ENCODE results near the gene ANXA6. TPM values are rescaled to one million over a fixed set of nuclear protein-coding genes. Genes with fewer than 3 reads are reported as not detected.
A peak's percentile ranks its signal among the peaks of the same experiment; 100 is the strongest.
"Not testable (repeated sequence)": the region's sequence is repeated elsewhere in the genome, so short reads cannot be mapped to it uniquely, and the experiment has no call there.

ANXA6 gene
- total RNA-seq, 1 experiment from 2014 or later, result 277 TPM

DNA sequence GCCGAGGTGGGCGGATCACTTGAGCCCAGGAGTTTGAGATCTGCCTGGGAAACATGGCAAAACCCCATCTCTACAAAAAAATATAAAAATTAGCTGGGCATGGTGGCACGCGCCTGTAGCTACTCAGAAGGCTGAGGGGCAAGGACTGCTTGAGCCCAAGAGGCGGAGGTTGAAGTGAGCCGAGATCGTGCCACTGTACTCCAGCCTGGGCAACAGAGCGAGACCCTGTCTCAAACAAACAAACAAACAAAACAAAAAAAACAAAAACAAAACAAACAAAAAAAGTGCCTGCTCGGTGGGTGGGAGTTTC lies 39.7 kb upstream of the ANXA6 start:
- Histone ChIP-seq H3K4me1 (ENCODE audit: low read length) (peaks cover 43% of the 10 kb centered on the region), H3K36me3 (ENCODE audit: insufficient read depth, low read length) (peaks cover 75% of the 10 kb centered on the region), H3K9ac (ENCODE audit: low read length) (peak overlapping the region; percentile 64), H3K27ac (ENCODE audit: low read length) (peak overlapping the region; percentile 98), H3K4me3 (ENCODE audit: low read length) (peak overlapping the region; percentile 35; the same call in 1 of the 2 replicates), H3K79me2 (ENCODE audit: low read length) (peaks cover 20% of the 10 kb centered on the region), H3K4me2 (ENCODE audit: low read depth, low read length, poor library complexity, severe bottlenecking) (peak overlapping the region; percentile 58)
- not testable (repeated sequence) for H3K9me2 ChIP-seq (replicated peaks; ENCODE audit: insufficient read depth, low read length); H2AFZ ChIP-seq (ENCODE audit: low read length); H4K20me1 ChIP-seq (ENCODE audit: insufficient read depth, low read depth, low read length); H3K9me3 ChIP-seq (ENCODE audit: low read length); H3K27me3 ChIP-seq (ENCODE audit: low read length); DNase-seq

DNA sequence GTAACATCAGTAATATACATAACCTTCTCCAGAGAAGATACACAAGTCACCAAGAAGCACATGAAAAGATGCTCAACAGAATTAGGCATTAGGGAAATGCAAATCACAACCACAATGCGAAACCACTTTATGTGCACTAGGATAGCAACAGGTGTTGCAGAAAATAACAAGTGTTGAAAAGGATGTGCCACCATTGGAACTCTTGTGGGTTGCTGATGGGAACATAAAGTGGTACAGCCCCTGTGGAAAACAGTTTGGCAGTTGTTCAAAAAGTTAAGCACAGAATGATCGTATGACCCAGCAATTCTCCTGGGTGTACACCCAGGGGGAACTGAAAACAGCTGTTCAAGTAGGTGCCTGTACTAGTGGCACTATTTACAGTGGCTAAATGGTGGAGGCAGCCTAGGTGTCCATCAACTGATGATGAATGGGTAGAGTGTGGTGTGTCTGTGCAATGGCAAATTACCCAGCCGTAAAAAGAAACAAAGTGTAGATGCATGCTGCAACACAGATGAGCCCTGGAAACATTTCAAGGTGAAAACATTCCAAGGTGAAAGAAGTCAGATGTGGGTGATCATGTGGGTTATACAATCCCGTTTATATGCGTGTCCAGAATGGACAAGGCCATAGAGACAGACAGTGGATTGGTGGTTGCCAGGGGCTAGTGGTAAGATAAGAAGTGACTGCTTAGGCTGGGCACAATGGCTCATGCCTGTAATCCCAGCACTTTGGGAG lies 39.1 kb upstream of the ANXA6 start:
- Histone ChIP-seq H3K9me3 (ENCODE audit: low read length) (peaks cover 9% of the 10 kb centered on the region), H3K4me2 (ENCODE audit: low read depth, low read length, poor library complexity, severe bottlenecking) (peak overlapping the region; percentile 58), H3K9ac (ENCODE audit: low read length) (peak overlapping the region; percentile 64), H3K36me3 (ENCODE audit: insufficient read depth, low read length) (peaks cover 79% of the 10 kb centered on the region), H3K79me2 (ENCODE audit: low read length) (peaks cover 21% of the 10 kb centered on the region), H3K4me1 (ENCODE audit: low read length) (peaks cover 43% of the 10 kb centered on the region), H3K4me3 (ENCODE audit: low read length) (peak overlapping the region; percentile 35; the same call in 1 of the 2 replicates), H4K20me1 (ENCODE audit: insufficient read depth, low read depth, low read length) (no peaks in the 10 kb centered on the region), H2AFZ (ENCODE audit: low read length) (no peak overlapping the region), H3K27me3 (ENCODE audit: low read length) (no peaks in the 10 kb centered on the region), H3K27ac (ENCODE audit: low read length) (peak overlapping the region; percentile 98), H3K9me2 (replicated peaks; ENCODE audit: insufficient read depth, low read length) (no peaks in the 10 kb centered on the region)
- DNase-seq, result peak; percentile 94

DNA sequence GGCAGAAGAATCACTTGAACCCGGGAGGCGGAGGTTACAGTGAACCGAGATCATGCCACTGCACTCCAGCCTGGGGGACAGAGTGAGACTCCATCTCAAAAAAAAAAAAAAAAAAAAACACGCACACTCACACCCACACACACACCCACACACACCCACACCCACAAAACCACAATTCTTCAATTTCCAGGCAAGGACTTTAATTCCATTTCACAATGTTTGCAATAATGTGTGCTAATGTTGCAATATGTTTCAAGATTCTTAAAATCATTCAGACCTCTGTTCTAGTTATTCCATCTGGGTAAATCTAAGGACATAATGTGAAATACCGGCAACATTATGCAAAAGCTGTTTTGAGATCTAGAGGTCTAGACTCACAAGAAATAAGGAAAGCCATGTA lies 38.0 kb upstream of the ANXA6 start:
- no peak overlapping the region for H2AFZ ChIP-seq (ENCODE audit: low read length)
- no peak overlapping the region for H3K9ac ChIP-seq (ENCODE audit: low read length)
- H4K20me1 ChIP-seq (ENCODE audit: insufficient read depth, low read depth, low read length), result no peaks in the 10 kb centered on the region
- peaks cover 82% of the 10 kb centered on the region for H3K36me3 ChIP-seq (ENCODE audit: insufficient read depth, low read length)
- no peak overlapping the region for H3K4me2 ChIP-seq (ENCODE audit: low read depth, low read length, poor library complexity, severe bottlenecking)
- peak; percentile 47 for DNase-seq
- H3K27ac ChIP-seq (ENCODE audit: low read length), result peak overlapping the region; percentile 98
- peaks cover 18% of the 10 kb centered on the region for H3K9me3 ChIP-seq (ENCODE audit: low read length)
- no peak overlapping the region for H3K4me3 ChIP-seq (ENCODE audit: low read length)
- peaks cover 31% of the 10 kb centered on the region for H3K79me2 ChIP-seq (ENCODE audit: low read length)
- H3K9me2 ChIP-seq (replicated peaks; ENCODE audit: insufficient read depth, low read length), result no peaks in the 10 kb centered on the region
- no peaks in the 10 kb centered on the region for H3K27me3 ChIP-seq (ENCODE audit: low read length)
- peaks cover 43% of the 10 kb centered on the region for H3K4me1 ChIP-seq (ENCODE audit: low read length)

DNA sequence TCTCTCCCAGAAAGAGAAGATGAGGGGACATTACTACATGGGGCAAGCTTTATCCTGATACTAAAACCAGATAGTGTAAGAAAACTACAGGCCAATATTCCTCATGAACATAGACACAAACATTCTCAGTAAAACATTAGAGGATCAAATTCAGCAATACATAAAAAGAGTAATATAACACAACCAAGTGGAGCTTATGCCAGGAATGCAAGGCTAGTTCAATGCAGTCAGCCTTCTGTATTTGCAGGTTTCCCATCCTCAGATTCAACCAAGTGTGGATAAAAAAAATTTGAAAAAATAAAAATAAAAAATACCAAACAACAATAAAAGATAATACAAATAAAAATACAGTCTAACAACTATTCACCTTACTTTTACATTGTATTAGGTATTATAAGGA lies 35.0 kb upstream of the ANXA6 start:
- no peaks in the 10 kb centered on the region for H4K20me1 ChIP-seq (ENCODE audit: insufficient read depth, low read depth, low read length)
- H3K9ac ChIP-seq (ENCODE audit: low read length), result no peak overlapping the region
- peaks cover 21% of the 10 kb centered on the region for H3K4me1 ChIP-seq (ENCODE audit: low read length)
- no peak overlapping the region for H3K27ac ChIP-seq (ENCODE audit: low read length)
- peak; percentile 49 for DNase-seq
- no peaks in the 10 kb centered on the region for H3K9me2 ChIP-seq (replicated peaks; ENCODE audit: insufficient read depth, low read length)
- peaks cover 51% of the 10 kb centered on the region for H3K79me2 ChIP-seq (ENCODE audit: low read length)
- H3K36me3 ChIP-seq (ENCODE audit: insufficient read depth, low read length), result peaks cover 87% of the 10 kb centered on the region
- peaks cover 26% of the 10 kb centered on the region for H3K9me3 ChIP-seq (ENCODE audit: low read length)
- H3K4me3 ChIP-seq (ENCODE audit: low read length), result no peak overlapping the region
- no peak overlapping the region for H2AFZ ChIP-seq (ENCODE audit: low read length)
- no peaks in the 10 kb centered on the region for H3K27me3 ChIP-seq (ENCODE audit: low read length)
- H3K4me2 ChIP-seq (ENCODE audit: low read depth, low read length, poor library complexity, severe bottlenecking), result no peak overlapping the region

DNA sequence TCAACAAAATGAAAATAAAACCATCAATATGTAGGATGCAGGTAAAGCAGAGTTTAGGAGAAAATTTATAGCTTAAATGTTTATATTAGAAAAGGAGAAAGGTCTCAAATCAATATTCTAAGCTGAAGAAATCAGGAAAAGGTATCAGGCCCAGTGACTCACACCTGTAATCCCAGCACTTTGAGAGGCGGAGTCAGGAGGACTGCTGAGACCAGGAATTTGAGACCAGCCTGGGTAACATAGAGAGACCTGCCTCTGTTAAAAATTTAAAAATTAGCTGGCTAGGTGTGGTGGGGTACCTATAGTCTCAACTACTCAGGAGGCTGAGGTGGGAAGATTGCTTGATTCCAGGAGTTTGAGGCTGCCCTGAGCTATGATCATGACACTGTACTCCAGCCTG lies 34.1 kb upstream of the ANXA6 start:
- Histone ChIP-seq H3K9me3 (ENCODE audit: low read length) (peaks cover 26% of the 10 kb centered on the region), H3K36me3 (ENCODE audit: insufficient read depth, low read length) (peaks cover 89% of the 10 kb centered on the region), H3K4me1 (ENCODE audit: low read length) (peaks cover 15% of the 10 kb centered on the region), H2AFZ (ENCODE audit: low read length) (no peak overlapping the region), H4K20me1 (ENCODE audit: insufficient read depth, low read depth, low read length) (no peaks in the 10 kb centered on the region), H3K27ac (ENCODE audit: low read length) (peak overlapping the region; percentile 28; the same call in 1 of the 2 replicates), H3K27me3 (ENCODE audit: low read length) (no peaks in the 10 kb centered on the region), H3K79me2 (ENCODE audit: low read length) (peaks cover 55% of the 10 kb centered on the region), H3K9me2 (replicated peaks; ENCODE audit: insufficient read depth, low read length) (no peaks in the 10 kb centered on the region), H3K4me3 (ENCODE audit: low read length) (no peak overlapping the region), H3K4me2 (ENCODE audit: low read depth, low read length, poor library complexity, severe bottlenecking) (no peak overlapping the region), H3K9ac (ENCODE audit: low read length) (no peak overlapping the region)
- no peak for DNase-seq

DNA sequence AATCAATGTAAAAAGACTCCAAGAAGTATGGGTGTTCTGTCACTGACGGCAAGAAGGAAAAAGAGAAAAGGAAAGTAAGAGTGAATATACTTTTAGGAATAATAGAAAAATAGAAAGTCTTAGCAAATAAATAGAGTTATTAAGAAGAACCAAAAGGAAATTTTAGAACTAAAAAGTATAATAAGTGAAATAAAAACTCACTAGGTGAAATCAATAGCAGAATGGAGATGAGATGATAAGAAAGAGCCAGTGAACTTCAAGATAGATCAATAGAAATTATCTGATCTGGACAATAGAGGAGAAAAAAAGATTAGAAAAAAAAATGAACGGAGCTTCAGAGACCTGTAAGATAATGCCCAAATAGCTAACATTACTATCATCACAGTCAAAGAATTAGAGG lies 31.6 kb upstream of the ANXA6 start:
- Histone ChIP-seq H2AFZ (ENCODE audit: low read length) (no peak overlapping the region), H3K9me3 (ENCODE audit: low read length) (peaks cover 26% of the 10 kb centered on the region), H3K27ac (ENCODE audit: low read length) (peak overlapping the region; percentile 18; the same call in 1 of the 2 replicates), H3K79me2 (ENCODE audit: low read length) (peaks cover 49% of the 10 kb centered on the region), H3K36me3 (ENCODE audit: insufficient read depth, low read length) (peaks cover 86% of the 10 kb centered on the region), H3K4me2 (ENCODE audit: low read depth, low read length, poor library complexity, severe bottlenecking) (no peak overlapping the region), H3K27me3 (ENCODE audit: low read length) (no peaks in the 10 kb centered on the region), H3K9me2 (replicated peaks; ENCODE audit: insufficient read depth, low read length) (no peaks in the 10 kb centered on the region), H4K20me1 (ENCODE audit: insufficient read depth, low read depth, low read length) (no peaks in the 10 kb centered on the region), H3K4me3 (ENCODE audit: low read length) (no peak overlapping the region), H3K9ac (ENCODE audit: low read length) (no peak overlapping the region), H3K4me1 (ENCODE audit: low read length) (peaks cover 11% of the 10 kb centered on the region)
- no peak for DNase-seq

DNA sequence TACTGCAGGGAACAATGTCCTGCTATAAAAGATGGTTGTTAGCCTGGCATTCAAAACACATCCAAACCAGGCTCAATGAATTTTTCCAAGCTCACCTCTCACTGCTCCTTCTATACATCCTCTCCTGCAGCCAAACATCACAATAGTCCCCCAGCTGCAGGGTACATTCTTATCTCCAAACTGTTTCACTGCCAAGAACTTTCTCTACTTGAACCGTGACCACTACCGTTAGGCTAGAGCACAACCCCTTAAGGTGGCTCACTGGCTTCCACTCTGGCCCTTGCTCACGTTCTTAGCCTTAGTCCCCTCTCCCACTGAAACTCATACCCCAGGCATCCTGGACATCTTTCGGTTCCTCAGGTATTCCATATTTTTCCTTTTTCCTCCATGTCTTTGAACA lies 29.0 kb upstream of the ANXA6 start:
- Histone ChIP-seq H3K27ac (ENCODE audit: low read length) (peak overlapping the region; percentile 26; the same call in 1 of the 2 replicates), H3K79me2 (ENCODE audit: low read length) (peaks cover 33% of the 10 kb centered on the region), H2AFZ (ENCODE audit: low read length) (no peak overlapping the region), H3K4me2 (ENCODE audit: low read depth, low read length, poor library complexity, severe bottlenecking) (no peak overlapping the region), H3K36me3 (ENCODE audit: insufficient read depth, low read length) (peaks cover 76% of the 10 kb centered on the region), H3K9me2 (replicated peaks; ENCODE audit: insufficient read depth, low read length) (no peaks in the 10 kb centered on the region), H3K27me3 (ENCODE audit: low read length) (no peaks in the 10 kb centered on the region), H3K9me3 (ENCODE audit: low read length) (peaks cover 17% of the 10 kb centered on the region), H3K4me1 (ENCODE audit: low read length) (peaks cover 37% of the 10 kb centered on the region), H3K4me3 (ENCODE audit: low read length) (no peak overlapping the region), H4K20me1 (ENCODE audit: insufficient read depth, low read depth, low read length) (no peaks in the 10 kb centered on the region), H3K9ac (ENCODE audit: low read length) (no peak overlapping the region)
- DNase-seq, result no peak

DNA sequence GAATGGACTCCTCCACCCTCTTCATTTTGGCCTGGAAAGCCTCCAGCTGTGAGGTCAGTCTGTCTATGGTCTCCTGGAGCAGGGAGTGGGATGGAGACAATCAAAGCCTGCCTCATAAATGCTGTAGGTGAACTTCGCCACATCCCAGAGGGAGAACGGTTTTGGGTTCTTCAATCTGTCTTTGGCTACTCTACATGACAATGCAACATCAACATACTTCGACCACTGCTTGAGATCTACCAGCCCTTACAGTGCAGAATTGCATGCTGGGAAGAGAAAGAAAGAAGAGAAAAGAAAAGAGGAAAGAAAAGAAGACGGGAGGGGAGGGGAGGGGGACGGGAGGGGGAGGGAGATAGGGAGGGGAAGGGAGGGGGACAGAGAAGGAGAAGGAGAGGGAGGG lies 28.5 kb upstream of the ANXA6 start:
- Histone ChIP-seq H3K27ac (ENCODE audit: low read length) (no peak overlapping the region), H2AFZ (ENCODE audit: low read length) (no peak overlapping the region), H3K9me3 (ENCODE audit: low read length) (peaks cover 12% of the 10 kb centered on the region), H4K20me1 (ENCODE audit: insufficient read depth, low read depth, low read length) (no peaks in the 10 kb centered on the region), H3K4me1 (ENCODE audit: low read length) (peaks cover 40% of the 10 kb centered on the region), H3K9me2 (replicated peaks; ENCODE audit: insufficient read depth, low read length) (no peaks in the 10 kb centered on the region), H3K4me3 (ENCODE audit: low read length) (no peak overlapping the region), H3K9ac (ENCODE audit: low read length) (no peak overlapping the region), H3K36me3 (ENCODE audit: insufficient read depth, low read length) (peaks cover 71% of the 10 kb centered on the region), H3K27me3 (ENCODE audit: low read length) (no peaks in the 10 kb centered on the region), H3K79me2 (ENCODE audit: low read length) (peaks cover 28% of the 10 kb centered on the region), H3K4me2 (ENCODE audit: low read depth, low read length, poor library complexity, severe bottlenecking) (no peak overlapping the region)
- no peak for DNase-seq
